Right renal cortex interstitium (tissue), 3 donors: ENCODE measurements around the gene C20orf144. TPM values are rescaled to one million over a fixed set of nuclear protein-coding genes. Genes with fewer than 3 reads are reported as not detected.

Experiments
- polyA plus RNA-seq, 3 donors: library from polyadenylated mRNA; unstranded; fragments of 120-200 nt; gene quantifications; one replicate each; pipeline ENCODE4 v1.2.1, GENCODE V29; 2013; ENCODE audit not compliant: insufficient read length in 3 of 3

The C20orf144 gene
- polyA plus RNA-seq, 3 donors, result 0.16 to 0.21 (median 0.19) TPM

Other genes with a start within 250 kb of the C20orf144 start
- 1 to 10 TPM; 9.1 to 9.8 (median 9.6) TPM for gene SNTA1, start 218.6 kb upstream of the C20orf144 start, polyA plus RNA-seq
- 10 to 100 TPM; 24.4 to 27.0 (median 26.1) TPM for gene CBFA2T2, start 172.2 kb upstream of the C20orf144 start, polyA plus RNA-seq
- gene ACTL10, start 4.6 kb downstream of the C20orf144 start, polyA plus RNA-seq, result under 1 TPM; 0.25 to 0.48 (median 0.29) TPM
- 10 to 100 TPM; 11.4 to 15.0 (median 12.5) TPM for gene NECAB3, start 12.1 kb downstream of the C20orf144 start, polyA plus RNA-seq
- gene E2F1, start 24.1 kb downstream of the C20orf144 start, polyA plus RNA-seq, result 10 to 100 TPM; 11.0 to 11.4 (median 11.3) TPM
- gene PXMP4, start 58.0 kb downstream of the C20orf144 start, polyA plus RNA-seq, result 1 to 10 TPM; 7.8 to 8.5 (median 8.2) TPM
- gene ZNF341, start 69.7 kb downstream of the C20orf144 start, polyA plus RNA-seq, result 1 to 10 TPM; 2.5 to 2.8 (median 2.5) TPM
- 100 to 1,000 TPM; 111 to 117 (median 114) TPM for gene CHMP4B, start 149.0 kb downstream of the C20orf144 start, polyA plus RNA-seq